Astrocyte (in vitro differentiated cells and primary cell): ENCODE results near the gene C1orf122. TPM values are rescaled to one million over a fixed set of nuclear protein-coding genes. Genes with fewer than 3 reads are reported as not detected.

Experiments used
- DNase-seq: peaks from one replicate; pipeline ENCODE4 v3.0.0-alpha.2; 2010; ENCODE audit warnings: low read depth
- FAIRE-seq: peaks from 2 replicates; lab custom pipeline; 2011; peaks lifted over from hg19 to GRCh38; lab: Jason Lieb, UNC
- H2AFZ ChIP-seq: 2 replicates; pipeline ENCODE4 v1.6.0; 2012; ENCODE audit warnings: low read depth, low read length, inconsistent platforms
- H3K27ac ChIP-seq: 2 replicates; pipeline ENCODE4 v1.5.1; 2011; ENCODE audit warnings: low read depth, low read length, inconsistent platforms
- H3K27me3 ChIP-seq: 2 replicates; pipeline ENCODE4 v1.6.0; 2011; ENCODE audit warnings: low read length, inconsistent platforms; ENCODE audit not compliant: insufficient read depth
- H3K36me3 ChIP-seq: 2 replicates; pipeline ENCODE4 v1.5.1; 2011; ENCODE audit warnings: low read length, inconsistent platforms; ENCODE audit not compliant: insufficient read depth
- H3K4me1 ChIP-seq: 2 replicates; pipeline ENCODE4 v1.5.1; 2011; ENCODE audit warnings: low read length, inconsistent platforms; ENCODE audit not compliant: insufficient read depth
- H3K4me2 ChIP-seq: 2 replicates; pipeline ENCODE4 v1.6.0; 2012; ENCODE audit warnings: low read length, inconsistent platforms
- H3K4me3 ChIP-seq: 2 replicates; pipeline ENCODE4 v1.5.1; 2011; ENCODE audit warnings: low read depth, mild to moderate bottlenecking, low read length, inconsistent platforms; ENCODE audit not compliant: insufficient read depth
- H3K79me2 ChIP-seq: 2 replicates; pipeline ENCODE4 v1.6.0; 2012; ENCODE audit warnings: mild to moderate bottlenecking, low read length, inconsistent platforms; ENCODE audit not compliant: insufficient read depth
- H3K9ac ChIP-seq: 2 replicates; pipeline ENCODE4 v1.6.0; 2012; ENCODE audit warnings: mild to moderate bottlenecking, low read length, inconsistent platforms
- H3K9me3 ChIP-seq: 2 replicates; pipeline ENCODE4 v1.5.1; 2012; ENCODE audit warnings: low read depth, mild to moderate bottlenecking, low read length, inconsistent platforms; ENCODE audit not compliant: insufficient read depth
- H4K20me1 ChIP-seq: 2 replicates; pipeline ENCODE4 v1.6.0; 2012; ENCODE audit warnings: low read length, inconsistent platforms; ENCODE audit not compliant: insufficient read depth
- H3K27ac Mint-ChIP-seq: one replicate; pipeline ENCODE4 v1.8.0; 2021; ENCODE audit warnings: mild to moderate bottlenecking, mixed read lengths; ENCODE audit not compliant: unreplicated experiment
- H3K27me3 Mint-ChIP-seq: one replicate; pipeline ENCODE4 v1.8.0; 2021; ENCODE audit warnings: low read depth, mixed read lengths; ENCODE audit not compliant: unreplicated experiment
- H3K36me3 Mint-ChIP-seq: one replicate; pipeline ENCODE4 v1.8.0; 2021; ENCODE audit warnings: low read depth, mixed read lengths; ENCODE audit not compliant: unreplicated experiment
- H3K4me1 Mint-ChIP-seq: one replicate; pipeline ENCODE4 v1.8.0; 2021; ENCODE audit warnings: low read depth, mixed read lengths; ENCODE audit not compliant: unreplicated experiment
- H3K4me3 Mint-ChIP-seq: one replicate; pipeline ENCODE4 v1.8.0; 2021; ENCODE audit warnings: mild to moderate bottlenecking, moderate library complexity, mixed read lengths; ENCODE audit not compliant: unreplicated experiment
- H3K9me3 Mint-ChIP-seq: one replicate; pipeline ENCODE4 v1.8.0; 2021; ENCODE audit warnings: mild to moderate bottlenecking, mixed read lengths; ENCODE audit not compliant: unreplicated experiment
- EZH2 ChIP-seq: IDR thresholded peaks from 2 replicates; pipeline ENCODE4 v1.6.1; 2012; ENCODE audit warnings: mild to moderate bottlenecking, low read length, inconsistent platforms; ENCODE audit not compliant: insufficient read depth
- total RNA-seq: library from RNA; stranded (reverse); gene quantifications from 2 replicates; pipeline ENCODE4 v1.2.1, GENCODE V29; 2021
- TF ChIP-seq, protein P1 (sequence below): IDR thresholded peaks from 2 replicates; pipeline ENCODE4 v1.5.1; 2011; ENCODE audit warnings: low read depth, mild to moderate bottlenecking, inconsistent platforms, low read length, moderate library complexity; ENCODE audit not compliant: insufficient read depth

The C1orf122 gene
- total RNA-seq, 1 donor from 2014 or later: 69.6 TPM

DNA sequence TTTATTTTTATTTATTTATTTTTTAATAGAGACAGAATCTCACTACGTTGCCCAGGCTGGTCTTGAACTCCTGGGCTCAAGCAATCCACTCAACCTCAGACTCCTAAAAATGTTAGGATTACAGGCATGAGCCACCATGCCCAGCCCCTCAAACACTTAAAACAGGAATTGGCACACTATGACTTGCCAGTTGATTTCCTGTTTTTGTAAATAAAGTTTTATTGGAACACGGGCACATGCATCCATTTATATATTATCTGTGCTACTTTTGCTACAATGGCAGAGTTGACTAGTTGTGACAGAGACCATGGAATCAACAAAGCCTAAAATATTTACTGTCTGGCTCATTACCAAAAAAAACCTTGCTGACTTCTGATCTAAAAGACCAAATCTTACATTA lies 16.4 kb downstream of the C1orf122 start:
- H3K36me3 Mint-ChIP-seq: peaks cover 22% of the 10 kb centered on the region
- H3K9ac ChIP-seq: no peak overlapping the region
- DNase-seq (no peak), FAIRE-seq (no peak)
- no peaks in the 10 kb centered on the region for H3K9me3 ChIP-seq
- peaks cover 20% of the 10 kb centered on the region for H3K36me3 ChIP-seq
- no peak for TF ChIP-seq EZH2
- TF ChIP-seq, protein P1, sequence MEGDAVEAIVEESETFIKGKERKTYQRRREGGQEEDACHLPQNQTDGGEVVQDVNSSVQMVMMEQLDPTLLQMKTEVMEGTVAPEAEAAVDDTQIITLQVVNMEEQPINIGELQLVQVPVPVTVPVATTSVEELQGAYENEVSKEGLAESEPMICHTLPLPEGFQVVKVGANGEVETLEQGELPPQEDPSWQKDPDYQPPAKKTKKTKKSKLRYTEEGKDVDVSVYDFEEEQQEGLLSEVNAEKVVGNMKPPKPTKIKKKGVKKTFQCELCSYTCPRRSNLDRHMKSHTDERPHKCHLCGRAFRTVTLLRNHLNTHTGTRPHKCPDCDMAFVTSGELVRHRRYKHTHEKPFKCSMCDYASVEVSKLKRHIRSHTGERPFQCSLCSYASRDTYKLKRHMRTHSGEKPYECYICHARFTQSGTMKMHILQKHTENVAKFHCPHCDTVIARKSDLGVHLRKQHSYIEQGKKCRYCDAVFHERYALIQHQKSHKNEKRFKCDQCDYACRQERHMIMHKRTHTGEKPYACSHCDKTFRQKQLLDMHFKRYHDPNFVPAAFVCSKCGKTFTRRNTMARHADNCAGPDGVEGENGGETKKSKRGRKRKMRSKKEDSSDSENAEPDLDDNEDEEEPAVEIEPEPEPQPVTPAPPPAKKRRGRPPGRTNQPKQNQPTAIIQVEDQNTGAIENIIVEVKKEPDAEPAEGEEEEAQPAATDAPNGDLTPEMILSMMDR: no peak
- peaks cover 2% of the 10 kb centered on the region for H3K4me1 Mint-ChIP-seq
- H3K4me3 ChIP-seq: no peak overlapping the region
- H3K27ac Mint-ChIP-seq: no peak overlapping the region
- no peak overlapping the region for H3K4me2 ChIP-seq
- H3K4me1 ChIP-seq: peaks cover 4% of the 10 kb centered on the region
- H2AFZ ChIP-seq: no peak overlapping the region
- H3K27me3 Mint-ChIP-seq: no peaks in the 10 kb centered on the region
- no peak overlapping the region for H3K4me3 Mint-ChIP-seq
- H3K27ac ChIP-seq: no peak overlapping the region
- no peaks in the 10 kb centered on the region for H3K79me2 ChIP-seq
- peaks cover 10% of the 10 kb centered on the region for H4K20me1 ChIP-seq
- no peaks in the 10 kb centered on the region for H3K27me3 ChIP-seq
- no peaks in the 10 kb centered on the region for H3K9me3 Mint-ChIP-seq

DNA sequence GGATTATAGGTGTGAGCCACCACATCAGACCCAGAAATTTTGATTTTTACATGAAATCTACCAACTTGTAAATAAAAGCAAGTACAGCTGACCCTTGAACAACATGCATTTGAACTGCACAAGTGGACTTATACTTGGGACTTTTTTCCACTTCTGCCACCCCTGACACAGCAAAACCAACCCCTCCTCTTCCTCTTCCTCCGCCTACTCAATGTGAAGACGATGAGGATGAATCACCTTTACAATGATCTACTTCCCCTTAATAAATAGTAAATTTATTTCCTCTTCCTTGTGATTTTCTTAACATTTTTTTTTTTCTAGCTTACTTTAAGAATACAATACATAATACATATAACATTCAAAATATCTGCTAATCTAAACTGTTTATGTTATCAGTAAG lies 17.9 kb downstream of the C1orf122 start:
- Histone ChIP-seq H3K4me1 (peaks cover 4% of the 10 kb centered on the region), H3K27me3 (no peaks in the 10 kb centered on the region), H2AFZ (no peak overlapping the region), H3K9me3 (no peaks in the 10 kb centered on the region), H3K4me3 (no peak overlapping the region), H3K4me2 (no peak overlapping the region), H4K20me1 (peaks cover 4% of the 10 kb centered on the region), H3K27ac (no peak overlapping the region), H3K79me2 (no peaks in the 10 kb centered on the region), H3K36me3 (peaks cover 15% of the 10 kb centered on the region), H3K9ac (no peak overlapping the region)
- peaks cover 18% of the 10 kb centered on the region for H3K36me3 Mint-ChIP-seq
- peaks cover 2% of the 10 kb centered on the region for H3K4me1 Mint-ChIP-seq
- H3K27ac Mint-ChIP-seq: no peak overlapping the region
- no peak for TF ChIP-seq EZH2
- TF ChIP-seq, protein P1: no peak
- H3K27me3 Mint-ChIP-seq: no peaks in the 10 kb centered on the region
- DNase-seq (no peak), FAIRE-seq (no peak)
- H3K9me3 Mint-ChIP-seq: no peaks in the 10 kb centered on the region
- no peak overlapping the region for H3K4me3 Mint-ChIP-seq

DNA sequence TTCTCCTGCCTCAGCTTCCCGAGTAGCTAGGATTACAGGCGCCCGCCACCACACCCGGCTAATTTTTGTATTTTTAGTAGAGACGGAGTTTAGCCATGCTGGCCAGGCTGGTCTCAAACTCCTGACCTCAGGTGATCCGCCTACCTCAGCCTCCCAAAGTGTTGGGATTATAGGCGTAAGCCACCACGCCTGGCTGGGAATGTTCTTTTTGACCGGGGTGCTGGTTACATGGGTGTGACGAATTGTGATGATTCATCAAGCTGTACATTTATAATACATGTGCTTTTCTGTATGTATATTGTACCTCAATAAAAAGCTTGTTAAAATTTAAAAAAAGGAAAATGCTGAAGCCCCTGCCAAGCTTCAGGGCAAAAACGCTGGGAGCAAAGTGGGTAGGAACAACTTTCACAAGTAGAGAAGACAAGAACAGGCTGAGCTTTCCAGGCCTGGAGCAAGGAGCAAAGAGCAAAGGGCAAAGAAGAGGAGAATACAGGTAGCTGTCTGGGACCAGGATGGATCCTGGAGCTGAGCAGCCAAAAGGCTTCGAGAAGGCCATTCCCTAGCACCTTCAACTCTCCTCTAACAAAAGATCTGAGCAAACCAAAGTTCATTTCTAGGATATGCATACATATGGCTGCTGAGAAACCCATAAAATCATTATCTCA lies 21.0 kb downstream of the C1orf122 start:
- TF ChIP-seq, protein P1: no peak
- no peak for TF ChIP-seq EZH2
- H3K4me3 ChIP-seq: no peak overlapping the region
- H3K27me3 ChIP-seq: no peaks in the 10 kb centered on the region
- H3K27ac Mint-ChIP-seq: no peak overlapping the region
- H3K9me3 Mint-ChIP-seq: no peaks in the 10 kb centered on the region
- H3K36me3 Mint-ChIP-seq: peaks cover 19% of the 10 kb centered on the region
- H2AFZ ChIP-seq: no peak overlapping the region
- H3K36me3 ChIP-seq: peaks cover 19% of the 10 kb centered on the region
- no peak overlapping the region for H3K4me3 Mint-ChIP-seq
- H3K9me3 ChIP-seq: no peaks in the 10 kb centered on the region
- H3K4me2 ChIP-seq: no peak overlapping the region
- peaks cover 4% of the 10 kb centered on the region for H4K20me1 ChIP-seq
- H3K9ac ChIP-seq: no peak overlapping the region
- H3K4me1 Mint-ChIP-seq: peaks cover 7% of the 10 kb centered on the region
- no peak for DNase-seq
- H3K79me2 ChIP-seq: no peaks in the 10 kb centered on the region
- no peak for FAIRE-seq
- H3K27me3 Mint-ChIP-seq: no peaks in the 10 kb centered on the region
- H3K4me1 ChIP-seq: peaks cover 2% of the 10 kb centered on the region
- H3K27ac ChIP-seq: no peak overlapping the region
